Astrocyte of the spinal cord (primary cell): Measurements from ENCODE around the gene CEP120.
A peak's percentile ranks its signal among the peaks of the same experiment; 100 is the strongest.
"Not testable (repeated sequence)": the region's sequence is repeated elsewhere in the genome, so short reads cannot be mapped to it uniquely, and the experiment has no call there.

ENCODE experiments used
- DNase-seq: peaks from one replicate; pipeline ENCODE4 v3.0.0; 2011; ENCODE audit warnings: low read depth, low spot score
- H3K4me3 ChIP-seq: 2 replicates; pipeline ENCODE4 v1.5.1; 2011; ENCODE audit warnings: low read depth, mild to moderate bottlenecking, low read length, moderate library complexity
- CTCF ChIP-seq: IDR thresholded peaks from 2 replicates; pipeline ENCODE4 v1.5.1; 2012; ENCODE audit warnings: low read depth, mild to moderate bottlenecking, low read length, inconsistent platforms
- in situ Hi-C: cut with HindIII; loops from 2 replicates; pipeline ENCODE4 v1.10.0; 2017; ENCODE audit warnings: low sequenced_read_pairs

CEP120 gene

GRCh38 chr5:123358751-123359150 lies 64.5 kb downstream of the CEP120 start:
- H3K4me3 ChIP-seq, result no peak overlapping the region
- in situ Hi-C loops, result no loop called here
- no peak for DNase-seq
- TF ChIP-seq CTCF, result no peak

GRCh38 chr5:123358304-123358703 lies 64.9 kb downstream of the CEP120 start:
- in situ Hi-C loops, result no loop called here
- no peak for DNase-seq
- no peak for TF ChIP-seq CTCF
- no peak overlapping the region for H3K4me3 ChIP-seq

- TF ChIP-seq CTCF, result no peak
- H3K4me3 ChIP-seq, result no peak overlapping the region
- in situ Hi-C loops, result no loop called here
- no peak for DNase-seq
Measured at GRCh38 chr5:123351820-123352219, 71.4 kb downstream of the CEP120 start.

- DNase-seq, result no peak
- in situ Hi-C loops, result no loop called here
Measured at GRCh38 chr5:123351240-123351639, 72.0 kb downstream of the CEP120 start.

GRCh38 chr5:123350742-123351141 lies 72.5 kb downstream of the CEP120 start:
- TF ChIP-seq CTCF, result no peak
- no peak overlapping the region for H3K4me3 ChIP-seq
- in situ Hi-C loops, result no loop called here
- DNase-seq, result no peak

More at GRCh38 chr5:123351240-123351639, 72.0 kb downstream of the CEP120 start:
- no peak for TF ChIP-seq CTCF
- no peak overlapping the region for H3K4me3 ChIP-seq

GRCh38 chr5:123344816-123345426 lies 78.3 kb downstream of the CEP120 start:
- H3K4me3 ChIP-seq, result no peak overlapping the region
- peak; percentile 81 for TF ChIP-seq CTCF
- in situ Hi-C loops, result no loop called here
- DNase-seq, result peak; percentile 56

- no peak for TF ChIP-seq CTCF
- in situ Hi-C loops, result no loop called here
- no peak for DNase-seq
Measured at GRCh38 chr5:123340928-123341327, 82.3 kb downstream of the CEP120 start.

GRCh38 chr5:123308377-123308776 lies 114.8 kb downstream of the CEP120 start:
- DNase-seq, in situ Hi-C loops, H3K4me3 ChIP-seq: not testable (repeated sequence)

More at GRCh38 chr5:123340928-123341327, 82.3 kb downstream of the CEP120 start:
- no peak overlapping the region for H3K4me3 ChIP-seq
